Posterior cingulate gyrus (tissue), 11 donors: ENCODE measurements around the gene RECQL.

Experiments used
- DNase-seq, 10 donors: peaks; one replicate each; pipeline versions ENCODE4 v3.0.0 to v3.0.0-alpha.2; 2020 to 2021; ENCODE audit warnings: mixed read lengths in 3 of 10
- intact Hi-C: fragments of 100-400 bp; cut with DNase I; formaldehyde crosslinking; loops from one replicate; pipeline ENCODE4 v1.15.1; 2023

The RECQL gene, protein sequence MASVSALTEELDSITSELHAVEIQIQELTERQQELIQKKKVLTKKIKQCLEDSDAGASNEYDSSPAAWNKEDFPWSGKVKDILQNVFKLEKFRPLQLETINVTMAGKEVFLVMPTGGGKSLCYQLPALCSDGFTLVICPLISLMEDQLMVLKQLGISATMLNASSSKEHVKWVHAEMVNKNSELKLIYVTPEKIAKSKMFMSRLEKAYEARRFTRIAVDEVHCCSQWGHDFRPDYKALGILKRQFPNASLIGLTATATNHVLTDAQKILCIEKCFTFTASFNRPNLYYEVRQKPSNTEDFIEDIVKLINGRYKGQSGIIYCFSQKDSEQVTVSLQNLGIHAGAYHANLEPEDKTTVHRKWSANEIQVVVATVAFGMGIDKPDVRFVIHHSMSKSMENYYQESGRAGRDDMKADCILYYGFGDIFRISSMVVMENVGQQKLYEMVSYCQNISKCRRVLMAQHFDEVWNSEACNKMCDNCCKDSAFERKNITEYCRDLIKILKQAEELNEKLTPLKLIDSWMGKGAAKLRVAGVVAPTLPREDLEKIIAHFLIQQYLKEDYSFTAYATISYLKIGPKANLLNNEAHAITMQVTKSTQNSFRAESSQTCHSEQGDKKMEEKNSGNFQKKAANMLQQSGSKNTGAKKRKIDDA

DNA sequence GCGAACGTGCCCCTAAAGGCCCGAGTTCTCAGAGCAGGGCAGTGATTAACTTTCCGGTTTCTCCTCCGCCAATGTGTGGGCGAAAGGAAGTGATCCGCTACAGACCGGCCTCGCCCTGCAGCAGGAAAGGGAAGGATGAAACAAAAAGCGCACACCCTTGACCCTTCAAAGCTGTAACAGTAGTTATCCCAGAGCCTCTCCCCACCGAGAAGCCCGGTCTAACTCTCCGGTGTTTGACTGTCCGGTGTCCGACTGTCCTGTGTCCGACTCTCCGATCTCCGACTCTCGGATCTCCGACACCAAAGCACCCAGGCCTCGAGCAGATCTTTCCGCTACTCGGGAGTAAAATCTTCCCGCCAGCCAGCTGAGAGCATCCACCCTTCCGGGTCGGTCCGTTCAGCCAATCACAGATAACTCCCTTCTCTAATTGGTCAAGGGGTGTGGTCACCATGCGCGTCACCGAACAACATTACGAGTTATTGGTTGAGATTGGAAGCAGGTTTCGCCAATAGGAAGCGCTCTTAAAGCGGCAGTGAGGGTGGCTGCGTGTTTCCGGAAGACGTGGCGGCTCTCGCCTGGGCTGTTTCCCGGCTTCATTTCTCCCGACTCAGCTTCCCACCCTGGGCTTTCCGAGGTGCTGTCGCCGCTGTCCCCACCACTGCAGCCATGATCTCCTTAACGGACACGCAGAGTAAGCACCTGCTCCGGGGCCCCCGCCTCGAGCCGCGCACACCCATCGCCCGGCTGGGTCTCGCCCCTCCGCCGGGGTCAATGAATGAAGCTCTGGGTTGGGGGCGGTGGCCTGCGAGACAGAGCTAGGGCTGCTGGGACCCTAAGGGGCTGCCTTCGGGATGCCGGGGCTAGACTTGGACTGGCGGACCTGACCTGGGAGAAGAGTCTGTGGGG, at the start of gene RECQL, which contains the start of gene GOLT1B:
RECQL (minus strand) TSS at position 378 of the 906 bp plus-strand sequence. CDS start 2,065 bp downstream, outside the sequence.
GOLT1B (plus strand) TSS at position 532 of the 906 bp plus-strand sequence; CDS start at position 667, 135 bp downstream.
- peak; percentile 86 to 99 (median 92) for DNase-seq
- intact Hi-C loops: loop anchor here (5.0 kb wide), 1 partner anchor 156 kb away; the partner anchor contains the start of gene LDHB

DNA sequence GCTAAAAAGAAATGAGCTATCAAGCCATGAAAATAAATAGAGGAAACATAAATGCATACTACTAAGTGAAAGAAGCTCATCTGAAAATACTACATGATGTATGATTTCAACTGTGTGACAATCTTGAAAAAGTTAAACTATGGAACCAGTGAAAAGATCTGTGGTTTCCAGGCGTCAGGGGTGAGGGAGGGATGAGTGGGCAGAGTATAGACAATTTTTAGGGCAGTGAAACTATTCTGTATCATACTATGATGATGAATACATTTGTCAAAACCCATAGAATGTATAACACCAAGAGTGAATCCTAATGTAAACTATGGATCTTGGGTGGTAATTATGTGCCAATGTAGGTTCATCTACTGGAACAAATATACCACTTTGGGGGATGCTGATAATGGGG, 46.0 kb upstream of the RECQL start:
- DNase-seq: no peak
- intact Hi-C loops: no loop called here

DNA sequence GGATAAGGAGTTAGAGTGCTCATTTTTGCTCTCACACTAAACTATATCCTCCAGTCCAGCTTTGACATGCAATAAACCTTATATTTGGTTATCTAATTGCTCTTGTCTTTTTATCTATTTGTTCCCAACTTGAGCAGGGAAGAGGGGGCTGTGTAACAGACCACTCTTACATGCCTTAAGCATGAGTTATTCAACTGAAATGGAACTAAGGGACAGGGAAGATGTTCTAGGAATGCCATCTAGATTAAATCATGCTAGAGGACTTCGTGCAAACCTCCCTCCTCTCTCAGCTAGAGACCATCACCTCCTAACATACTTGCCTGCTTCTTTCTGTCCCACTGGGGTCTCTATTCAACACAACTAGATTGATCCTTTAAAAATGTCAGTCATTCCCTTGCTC, 45.3 kb upstream of the RECQL start:
- DNase-seq: no peak
- intact Hi-C loops: no loop called here

DNA sequence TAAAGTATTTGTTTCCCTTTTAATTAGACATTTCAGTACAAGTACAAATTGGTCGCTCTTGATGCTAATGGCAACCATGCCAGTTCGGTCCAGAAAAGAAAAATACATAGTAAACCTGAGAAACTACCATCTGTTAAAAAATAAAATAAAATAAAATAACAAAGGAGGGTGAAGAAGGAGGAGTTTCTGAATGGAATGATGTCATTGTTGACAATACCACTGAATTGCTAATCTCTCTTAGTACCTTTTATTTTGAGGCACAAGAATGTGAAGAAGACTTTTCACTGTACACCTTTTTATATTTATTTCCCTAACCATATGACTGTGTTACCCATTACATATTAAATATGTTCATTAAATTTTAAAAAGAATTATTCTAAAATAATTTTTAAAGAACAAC, 44.1 kb upstream of the RECQL start:
- intact Hi-C loops: no loop called here
- no peak for DNase-seq

DNA sequence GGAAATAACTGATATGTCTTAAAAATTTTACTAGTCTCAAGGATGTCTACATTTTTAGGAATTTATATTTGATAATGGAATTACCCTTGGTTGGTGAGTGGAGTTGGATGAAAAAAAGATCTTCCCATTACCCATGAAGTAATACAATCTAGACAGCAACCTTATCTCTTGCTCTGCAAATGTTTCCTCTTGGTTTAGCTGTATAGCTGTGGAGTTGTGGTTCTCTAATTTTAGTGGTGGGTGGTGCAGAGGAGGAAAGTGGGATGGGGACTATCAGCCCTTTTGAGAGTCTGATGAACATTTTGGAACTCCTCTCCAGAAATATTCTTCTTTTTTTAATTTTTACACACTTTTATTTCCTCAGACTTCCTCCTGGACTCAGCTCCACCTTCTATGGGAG, 41.7 kb upstream of the RECQL start:
- intact Hi-C loops: no loop called here
- no peak for DNase-seq

DNA sequence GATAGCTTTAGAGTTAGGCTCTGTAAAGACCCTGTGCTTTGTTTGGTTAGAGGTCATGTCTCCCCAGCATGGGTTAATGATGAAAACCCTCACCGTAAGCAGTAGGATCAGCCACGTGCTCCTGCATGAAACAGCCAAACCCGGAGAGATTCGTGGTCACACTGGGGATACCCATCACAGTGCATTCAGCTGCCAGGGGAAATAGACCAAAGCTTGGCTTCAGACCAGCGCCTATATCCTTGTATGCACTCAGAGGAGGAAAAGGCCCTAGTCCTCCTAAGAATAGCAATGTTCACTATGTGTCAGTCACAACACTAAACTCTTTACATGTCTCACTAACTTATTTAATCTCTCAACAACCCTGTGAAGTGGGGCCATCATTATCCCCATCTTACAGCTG, 41.0 kb upstream of the RECQL start:
- DNase-seq: no peak
- intact Hi-C loops: no loop called here

DNA sequence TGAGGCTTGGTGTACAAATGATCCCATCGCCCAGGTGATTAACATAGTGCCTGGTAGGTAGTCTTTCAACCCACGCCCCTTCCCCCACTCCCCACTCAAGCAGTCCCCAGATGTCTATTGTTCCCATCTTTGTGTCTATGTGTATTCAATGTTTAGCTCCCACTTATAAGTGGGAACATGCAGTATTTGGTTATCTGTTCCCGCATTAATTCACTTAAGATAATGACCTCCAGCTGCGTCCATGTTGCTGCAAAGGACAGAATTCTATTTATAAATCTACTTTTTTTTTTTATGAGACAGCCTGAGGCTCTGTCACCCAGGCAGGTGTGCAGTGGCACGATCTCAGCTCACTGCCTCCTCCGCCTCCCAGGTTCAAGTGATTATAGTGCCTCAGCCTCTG, 40.3 kb upstream of the RECQL start:
- intact Hi-C loops: no loop called here
- no peak for DNase-seq

DNA sequence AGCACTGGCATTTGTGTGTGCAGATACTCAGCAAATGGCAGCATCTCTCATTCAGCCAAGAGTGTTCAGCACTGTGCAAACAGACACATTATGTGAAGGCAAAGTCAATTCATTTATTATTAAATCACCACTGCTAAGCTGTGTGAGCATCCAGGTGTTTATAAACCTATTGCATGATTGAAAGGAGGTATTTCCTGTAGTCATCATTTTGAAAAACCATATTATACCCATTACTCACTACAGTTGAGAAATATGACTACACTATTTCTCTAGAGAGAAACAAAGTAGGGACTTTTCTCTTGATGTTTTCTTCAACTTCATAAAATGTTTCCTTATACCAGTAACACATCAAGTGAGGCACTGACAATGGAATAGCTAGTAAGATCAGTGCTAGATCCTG, 38.4 kb upstream of the RECQL start:
- DNase-seq: no peak
- intact Hi-C loops: no loop called here

DNA sequence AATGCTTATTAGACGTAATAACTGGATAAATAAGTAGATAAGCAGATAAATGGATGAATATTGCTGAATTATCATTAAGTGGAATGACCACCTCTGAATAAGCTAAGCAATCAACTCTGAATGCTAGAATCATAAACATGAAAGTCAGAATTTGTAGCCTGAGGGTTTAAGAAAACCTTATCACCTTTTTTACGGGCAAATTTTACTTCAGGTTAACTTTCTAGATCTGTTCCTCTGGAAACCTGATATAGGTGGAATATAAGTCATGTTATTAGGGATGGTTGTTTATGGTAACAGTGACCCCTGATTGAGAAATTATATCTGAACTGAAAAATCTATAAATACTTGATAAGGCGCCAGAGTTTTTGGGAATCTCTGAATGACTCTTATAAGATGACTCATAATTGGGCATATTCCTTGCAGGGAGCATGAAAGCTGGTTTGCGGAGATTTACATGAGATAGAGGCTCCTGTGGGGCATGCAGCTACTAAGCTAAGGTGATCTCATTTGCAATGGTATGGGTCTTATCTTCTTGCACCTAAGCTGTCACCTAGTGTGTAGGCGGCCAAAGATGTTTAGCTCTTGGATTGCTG, 36.7 kb upstream of the RECQL start:
- intact Hi-C loops: no loop called here
- no peak for DNase-seq

DNA sequence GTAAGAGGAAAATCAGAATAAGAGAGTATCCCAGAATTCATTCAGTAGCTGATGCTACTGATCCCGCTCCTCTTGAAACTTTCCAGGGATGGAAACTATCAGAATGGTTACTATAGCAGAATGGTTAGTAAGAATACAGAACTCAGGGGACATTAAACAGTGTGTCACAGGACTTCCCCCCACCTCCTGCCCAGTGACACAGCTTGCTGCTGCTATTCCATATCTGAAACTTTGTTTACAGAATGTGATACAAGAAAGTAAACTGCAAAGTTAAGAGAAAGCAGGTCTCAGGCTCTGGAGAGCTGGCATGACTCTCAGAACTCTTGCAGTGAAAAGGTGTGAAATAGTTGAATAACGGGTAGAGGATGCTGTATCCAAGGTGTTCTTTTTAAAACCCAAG, 28.0 kb upstream of the RECQL start:
- no peak for DNase-seq
- intact Hi-C loops: no loop called here

DNA sequence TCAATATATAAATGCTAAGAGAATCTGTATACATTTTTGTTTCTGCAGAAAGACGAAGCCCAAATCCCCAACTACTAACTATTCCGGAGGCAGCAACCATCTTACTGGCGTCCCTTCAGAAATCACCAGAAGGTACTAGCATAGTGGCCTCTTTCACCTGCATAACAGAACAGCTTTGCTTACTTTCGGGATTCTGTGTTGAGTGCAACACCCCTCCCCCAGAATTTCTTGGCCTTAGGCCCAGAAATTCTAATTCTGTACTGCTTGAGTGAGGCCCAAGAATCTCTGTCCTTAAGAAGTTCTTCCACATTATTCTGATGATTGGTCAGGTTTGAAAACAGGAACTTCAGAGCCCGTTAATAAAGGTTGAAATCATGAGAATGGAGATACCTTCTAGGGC, 27.5 kb upstream of the RECQL start:
- DNase-seq: no peak
- intact Hi-C loops: no loop called here

DNA sequence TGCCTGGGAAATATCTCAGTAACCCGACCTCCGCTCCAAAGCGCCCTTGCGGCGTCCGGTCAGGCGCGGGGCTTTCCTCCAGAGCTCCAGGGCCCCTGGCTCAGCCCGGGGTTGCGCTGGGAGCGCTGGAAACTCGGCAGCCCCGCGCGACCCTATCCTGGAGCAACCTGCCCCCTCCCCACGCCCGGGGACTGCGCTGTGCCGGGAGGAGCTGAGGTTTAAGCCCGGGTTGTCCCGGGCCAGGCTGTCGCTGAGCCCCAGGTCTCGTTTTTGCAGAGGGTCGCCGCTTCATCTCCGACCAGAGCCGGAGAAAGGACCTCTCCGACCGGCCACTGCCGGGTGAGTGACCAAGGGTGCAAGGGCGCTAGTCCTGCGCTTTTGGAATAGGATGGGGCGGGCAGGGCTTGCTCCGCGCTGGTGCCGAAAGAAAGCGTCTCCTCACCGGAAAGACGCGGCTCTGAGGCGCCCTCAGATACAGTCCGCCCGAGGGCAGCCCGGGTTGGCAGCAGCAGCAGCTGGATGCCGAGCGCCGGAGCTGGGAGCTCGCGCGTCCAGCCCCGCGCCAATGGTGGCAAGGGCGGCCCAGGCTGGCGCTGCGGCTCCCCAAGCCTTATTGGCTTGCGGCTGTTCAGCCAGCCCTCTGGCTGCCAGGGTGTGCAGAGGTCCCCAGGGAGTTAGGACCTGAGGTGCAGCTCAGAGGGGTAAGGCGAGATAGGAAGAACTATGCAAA, 26.2 kb upstream of the RECQL start:
- DNase-seq: peak; percentile 37 to 95 (median 62)

DNA sequence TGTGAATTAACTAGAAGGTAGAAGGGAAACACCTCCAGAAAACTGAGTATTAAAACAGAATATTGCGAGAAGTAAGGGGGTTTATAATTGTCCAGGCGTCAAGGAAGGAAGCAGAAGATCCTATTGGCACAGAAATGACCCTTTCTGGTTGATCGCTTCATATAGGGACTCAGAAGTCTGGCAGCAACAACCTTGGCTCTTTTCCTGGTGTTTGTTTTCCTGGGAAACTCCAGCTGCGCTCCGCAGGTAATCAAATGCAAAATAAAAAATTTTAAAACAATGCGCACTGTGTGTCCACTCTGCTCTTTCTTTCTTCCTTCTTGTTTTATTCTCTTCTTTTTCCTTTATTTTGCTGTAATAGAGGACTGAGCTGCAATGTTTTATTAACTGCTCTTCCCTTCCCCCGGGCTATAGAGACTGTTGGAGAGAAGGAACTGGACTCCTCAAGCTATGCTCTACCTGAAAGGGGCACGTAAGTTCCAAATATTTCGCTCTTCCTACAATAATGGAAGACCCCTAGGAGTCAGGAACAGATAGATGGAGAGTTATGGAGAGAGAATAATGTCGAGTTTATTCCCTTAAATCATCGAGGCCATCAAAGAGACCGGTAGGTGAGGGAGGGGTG, 25.4 kb upstream of the RECQL start:
- DNase-seq: no peak

More for the DNA sequence above, 26.2 kb upstream of the RECQL start:
- intact Hi-C loops: no loop called here

DNA sequence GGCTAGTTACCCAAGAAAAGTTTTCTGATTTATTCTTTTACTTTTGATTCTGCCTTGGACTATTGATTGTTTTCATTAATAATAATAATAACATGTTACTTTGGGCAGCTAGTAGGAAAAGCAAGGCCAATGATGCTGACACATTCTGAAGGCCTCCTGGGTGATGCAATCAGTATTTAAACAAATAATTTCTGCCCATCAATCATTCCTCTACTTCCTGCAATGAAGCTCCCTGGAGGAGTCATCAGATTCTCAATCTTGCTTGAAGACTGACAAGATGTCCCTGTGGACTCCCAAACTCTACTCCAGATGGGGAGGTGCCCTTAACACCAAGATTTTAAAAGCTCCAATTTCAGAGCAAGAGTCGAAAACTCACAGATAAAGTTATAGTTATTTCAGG, 24.6 kb upstream of the RECQL start, which contains the start of gene SPX:
SPX (plus strand) TSS at position 244 of the 400 bp plus-strand sequence. CDS start 177 bp downstream, outside the sequence.
- intact Hi-C loops: no loop called here

More for the DNA sequence above, 25.4 kb upstream of the RECQL start:
- intact Hi-C loops: no loop called here

DNA sequence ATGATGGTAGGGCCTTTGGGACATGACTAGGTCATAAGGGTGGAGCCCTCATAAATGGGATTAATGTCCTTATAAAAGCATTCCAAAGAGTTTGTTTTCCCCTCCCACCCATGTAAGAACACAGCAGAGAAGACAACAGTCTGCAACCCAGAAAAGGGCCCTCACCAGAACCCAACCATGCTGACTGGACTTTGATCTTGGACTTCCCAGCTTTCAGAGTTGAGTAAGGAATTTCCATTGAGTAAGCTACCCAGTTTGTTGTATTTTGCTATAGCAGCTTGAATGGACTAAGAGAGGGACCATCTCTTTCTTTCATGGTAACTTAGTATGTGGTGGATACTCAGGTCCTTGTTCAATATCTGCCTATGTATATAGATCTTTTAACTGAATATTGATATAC, 21.7 kb upstream of the RECQL start:
- DNase-seq: no peak
- intact Hi-C loops: no loop called here

More for the DNA sequence above, 24.6 kb upstream of the RECQL start, which contains the start of gene SPX:
- DNase-seq: no peak

DNA sequence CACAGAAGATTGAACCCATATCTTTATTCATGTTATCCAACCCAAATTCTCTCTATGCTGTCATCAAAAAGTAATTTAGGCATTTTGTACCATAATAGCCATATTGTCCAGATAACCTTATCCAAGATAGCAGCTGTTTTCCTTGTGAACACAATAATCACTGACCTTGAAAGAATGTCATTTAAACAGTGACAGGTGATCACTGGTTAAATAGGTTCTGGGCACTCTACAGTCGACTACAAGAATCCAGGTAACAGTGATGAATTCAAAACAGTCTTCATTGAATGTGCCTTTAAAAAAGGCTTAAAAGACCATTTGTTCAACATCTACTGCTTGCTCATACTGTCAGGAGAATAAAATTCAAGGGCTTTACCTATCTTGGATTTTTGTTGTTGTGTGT, 20.1 kb upstream of the RECQL start:
- no peak for DNase-seq
- intact Hi-C loops: no loop called here

DNA sequence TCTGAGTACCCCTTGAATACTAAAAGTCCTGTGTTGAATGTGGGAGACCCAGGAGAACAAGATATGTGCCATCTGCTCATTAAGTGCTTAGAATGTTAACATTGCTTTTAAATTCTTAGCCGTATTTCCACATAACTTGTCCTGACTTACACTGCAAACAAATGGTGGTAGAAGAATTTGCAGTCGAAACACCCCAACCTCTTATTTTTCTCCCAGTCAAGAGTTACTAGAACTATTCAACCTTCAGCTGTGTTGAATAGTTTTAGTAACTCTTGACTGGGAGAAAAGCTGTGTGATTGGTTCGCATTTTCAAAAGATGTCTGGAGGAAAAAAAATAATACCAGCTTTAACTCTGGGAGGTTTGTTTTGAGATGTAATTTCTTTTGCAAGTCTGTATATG, 17.0 kb upstream of the RECQL start:
- intact Hi-C loops: no loop called here
- no peak for DNase-seq

DNA sequence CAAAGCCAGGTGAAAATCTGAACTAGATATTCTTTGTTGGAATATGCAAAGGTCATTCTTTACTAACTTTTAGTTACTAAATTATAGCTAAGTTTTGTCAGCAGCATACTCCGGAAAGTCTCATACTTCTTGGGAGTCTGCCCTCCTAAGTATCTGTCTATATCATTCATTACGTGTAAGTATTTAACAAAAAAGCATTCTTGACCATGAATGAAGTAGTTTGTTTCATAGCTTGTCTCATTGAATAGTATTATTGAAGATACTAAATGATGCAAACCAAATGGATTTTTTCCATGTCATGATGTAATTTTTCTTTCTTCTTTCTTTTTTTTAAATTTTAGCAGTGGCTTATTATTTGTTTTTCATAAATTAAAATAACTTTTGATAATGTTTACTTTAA, 14.8 kb upstream of the RECQL start:
- DNase-seq: no peak
- intact Hi-C loops: no loop called here

DNA sequence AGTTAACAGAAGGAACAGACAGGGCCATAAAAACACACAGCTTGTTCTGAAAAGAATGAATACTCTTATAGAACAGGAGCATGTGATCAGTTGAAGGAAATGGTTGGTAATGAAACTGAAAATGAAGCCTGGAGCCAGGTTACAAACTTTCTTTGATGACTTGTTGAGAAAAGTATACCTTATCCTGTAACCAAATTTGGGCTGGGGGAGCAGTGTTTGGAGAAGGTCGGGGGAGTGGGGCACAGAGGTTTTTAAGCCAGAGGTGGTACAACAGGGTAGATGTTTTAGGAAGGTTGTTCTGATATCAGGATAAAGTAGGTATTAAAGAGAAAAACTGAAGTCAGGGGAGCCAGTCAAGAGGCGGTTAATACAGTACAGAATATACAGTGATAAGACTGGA, 8.3 kb upstream of the RECQL start:
- DNase-seq: no peak
- intact Hi-C loops: no loop called here
